Neural cell (in vitro differentiated cells): ENCODE data around the gene PLSCR3. TPM values are rescaled to one million over a fixed set of nuclear protein-coding genes. Genes with fewer than 3 reads are reported as not detected.

Source experiments
- H2AFZ ChIP-seq: fragments of 200-600, 300-800 bp; sonication (generic), shearing (Covaris generic); 2 replicates; pipeline ENCODE4 v1.6.0; 2014; ENCODE audit warnings: low read depth, mild to moderate bottlenecking, antibody characterized with exemption, low read length, moderate library complexity
- H3F3A ChIP-seq: fragments of 200-600 bp; shearing (Covaris generic); 2 replicates; pipeline ENCODE4 v1.6.1; 2016; ENCODE audit warnings: mild to moderate bottlenecking, moderate library complexity, mixed read lengths, antibody characterized with exemption, low read length; ENCODE audit not compliant: insufficient read depth, poor library complexity, severe bottlenecking
- H3K27ac ChIP-seq: fragments of 200-600, 300-800 bp; sonication (generic), shearing (Covaris generic); 2 replicates; pipeline ENCODE4 v1.5.1; 2014; ENCODE audit warnings: mild to moderate bottlenecking, low read length, moderate library complexity
- H3K27me3 ChIP-seq: fragments of 300-800, 200-600 bp; sonication (generic), shearing (Covaris generic); 2 replicates; pipeline ENCODE4 v1.6.0; 2014; ENCODE audit warnings: mild to moderate bottlenecking, low read depth, low read length, moderate library complexity; ENCODE audit not compliant: insufficient read depth
- H3K36me3 ChIP-seq: fragments of 300-800, 200-600 bp; sonication (generic), shearing (Covaris generic); 2 replicates; pipeline ENCODE4 v1.5.1; 2014; ENCODE audit warnings: mild to moderate bottlenecking, antibody characterized with exemption, low read length, moderate library complexity; ENCODE audit not compliant: insufficient read depth
- H3K4me2 ChIP-seq: fragments of 300-800, 200-600 bp; sonication (generic), shearing (Covaris generic); 2 replicates; pipeline ENCODE4 v1.6.0; 2014; ENCODE audit warnings: mild to moderate bottlenecking, low read length
- H3K4me3 ChIP-seq: fragments of 300-800, 200-600 bp; sonication (generic), shearing (Covaris generic); 2 replicates; pipeline ENCODE4 v1.5.1; 2014; ENCODE audit warnings: mild to moderate bottlenecking, low read length, moderate library complexity
- H3K79me2 ChIP-seq: fragments of 200-600 bp; shearing (Covaris generic); replicated peaks from 2 replicates; pipeline ENCODE4 v1.6.0; 2014; ENCODE audit warnings: mild to moderate bottlenecking, low read length, moderate library complexity; ENCODE audit not compliant: insufficient read depth
- H3K9ac ChIP-seq: fragments of 300-800, 200-600 bp; sonication (generic), shearing (Covaris generic); 2 replicates; pipeline ENCODE4 v1.6.1; 2016; ENCODE audit warnings: mild to moderate bottlenecking, low read length, mixed read lengths
- H3K9me2 ChIP-seq: fragments of 200-600 bp; shearing (Covaris generic); 2 replicates; pipeline ENCODE4 v1.6.1; 2016; ENCODE audit warnings: mild to moderate bottlenecking, low read length, mixed read lengths; ENCODE audit not compliant: insufficient read depth
- H3K9me3 ChIP-seq: fragments of 200-600, 300-800 bp; sonication (generic), shearing (Covaris generic); 2 replicates; pipeline ENCODE4 v1.6.1; 2016; ENCODE audit warnings: mild to moderate bottlenecking, mixed run types, low read length, moderate library complexity, mixed read lengths
- H4K20me1 ChIP-seq: fragments of 200-600 bp; shearing (Covaris generic); 2 replicates; pipeline ENCODE4 v1.6.1; 2016; ENCODE audit warnings: mild to moderate bottlenecking, mixed run types; ENCODE audit not compliant: insufficient read depth
- EP300 ChIP-seq: fragments of 450-650 bp; conservative IDR thresholded peaks from 2 replicates; pipeline ENCODE4 v1.6.1; 2014; ENCODE audit warnings: antibody characterized with exemption, mild to moderate bottlenecking, moderate library complexity; ENCODE audit not compliant: poor library complexity, severe bottlenecking
- EZH2 ChIP-seq: fragments of 200-600, 300-800 bp; shearing (Covaris generic), sonication (generic); IDR thresholded peaks from 2 replicates; pipeline ENCODE4 v1.6.1; 2014; ENCODE audit warnings: antibody characterized with exemption, low read length, borderline replicate concordance, mild to moderate bottlenecking; ENCODE audit not compliant: insufficient read depth, poor library complexity, severe bottlenecking
- MXI1 ChIP-seq: fragments of 450-650 bp; conservative IDR thresholded peaks from 2 replicates; pipeline ENCODE4 v1.6.1; 2014; ENCODE audit warnings: antibody characterized with exemption, mild to moderate bottlenecking; ENCODE audit not compliant: poor library complexity, severe bottlenecking
- POLR2AphosphoS5 ChIP-seq: IDR thresholded peaks from 2 replicates; pipeline ENCODE4 v1.6.1; 2012
- RAD21 ChIP-seq: fragments of 450-650 bp; conservative IDR thresholded peaks from 2 replicates; pipeline ENCODE4 v1.6.1; 2014; ENCODE audit warnings: antibody characterized with exemption, mild to moderate bottlenecking, moderate library complexity
- SMC3 ChIP-seq: fragments of 450-650 bp; conservative IDR thresholded peaks from 2 replicates; pipeline ENCODE4 v1.6.1; 2014; ENCODE audit warnings: antibody characterized with exemption, mild to moderate bottlenecking, moderate library complexity; ENCODE audit not compliant: poor library complexity
- TAF1 ChIP-seq: IDR thresholded peaks from 2 replicates; pipeline ENCODE4 v1.6.1; 2012; ENCODE audit warnings: low read depth
- polyA plus RNA-seq: library from polyadenylated mRNA; depleted of rRNA; stranded (reverse); fragments of >200 nt; gene quantifications from 2 replicates; pipeline ENCODE4 v1.2.3, GENCODE V29; 2014
- TF ChIP-seq, protein P1 (sequence below): fragments of 450-650 bp; IDR thresholded peaks from 2 replicates; pipeline ENCODE4 v1.5.1; 2014; ENCODE audit warnings: antibody characterized with exemption, mild to moderate bottlenecking, moderate library complexity; ENCODE audit not compliant: poor library complexity, severe bottlenecking
- TF ChIP-seq, protein P2 (sequence below): IDR thresholded peaks from 2 replicates; pipeline ENCODE4 v1.6.1; 2012; ENCODE audit warnings: borderline replicate concordance

The PLSCR3 gene
- polyA plus RNA-seq, 1 donor from 2014 or later, result 15.9 TPM

DNA sequence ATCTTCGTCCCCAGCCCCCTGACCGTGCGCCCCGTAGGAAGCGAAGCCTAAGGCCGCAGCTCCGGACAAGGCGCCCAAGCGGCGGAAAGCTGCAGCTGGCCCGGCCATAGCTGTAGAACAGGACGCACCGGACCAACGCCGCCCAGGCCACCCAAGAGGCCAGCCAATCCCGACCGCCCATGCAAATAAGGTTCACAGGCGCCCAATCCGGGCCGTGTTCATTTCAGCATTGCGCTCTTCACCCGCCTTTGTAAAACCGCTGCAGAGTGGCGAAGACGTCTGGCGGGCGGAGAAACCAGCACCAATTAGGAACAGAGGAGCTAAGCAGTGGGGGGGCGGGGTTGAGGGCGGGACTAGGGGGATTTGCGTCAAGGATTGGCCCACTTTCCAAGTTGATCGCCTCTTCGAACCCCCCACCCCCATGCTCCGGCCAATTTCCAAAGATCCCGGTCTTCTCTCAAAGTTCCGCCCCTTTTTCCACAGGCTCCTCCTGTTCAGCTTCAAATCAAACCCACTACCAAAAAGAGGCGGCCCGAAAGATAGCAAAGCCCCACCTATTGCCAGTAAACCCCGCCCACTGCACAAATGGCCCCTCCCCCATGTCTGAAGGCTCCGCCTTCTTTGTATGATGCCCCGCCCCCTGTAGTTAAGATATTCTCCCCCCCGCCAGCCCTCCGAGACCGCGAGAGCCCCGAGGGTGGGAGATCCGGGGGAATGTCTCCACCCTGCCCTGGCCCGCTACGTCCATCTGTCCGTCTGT, 9.8 kb upstream of the PLSCR3 start, which contains the start of gene TMEM256:
Gene TMEM256, minus strand, starts transcription at position 121 of the 760 bp plus-strand sequence. Its CDS starts 13 bp downstream, at position 108.
- peak within 1 kb of the TSS; percentile 86 for H3K4me2 ChIP-seq
- H3K79me2 ChIP-seq, result peaks cover 32% of the 10 kb centered on the region

DNA sequence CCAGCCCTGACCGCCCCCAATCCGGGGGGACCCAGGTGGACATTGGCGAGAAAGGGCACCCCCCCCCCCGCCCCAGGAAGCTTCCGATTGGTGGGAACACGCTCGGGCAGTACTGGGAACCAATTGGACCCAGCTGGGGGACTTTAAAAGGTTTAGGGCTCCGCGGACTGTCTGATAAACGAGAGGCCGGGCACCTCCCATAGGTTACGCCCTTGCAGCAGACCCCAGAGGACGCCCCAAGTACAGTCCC, 9.3 kb upstream of the PLSCR3 start:
- peaks cover 2% of the 10 kb centered on the region for H4K20me1 ChIP-seq
- peaks cover 5% of the 10 kb centered on the region for H3F3A ChIP-seq
- H3K9ac ChIP-seq, result peak overlapping the region; percentile 98
- H3K36me3 ChIP-seq, result no peaks in the 10 kb centered on the region
- H3K27me3 ChIP-seq, result no peaks in the 10 kb centered on the region
- TF ChIP-seq, protein P1, sequence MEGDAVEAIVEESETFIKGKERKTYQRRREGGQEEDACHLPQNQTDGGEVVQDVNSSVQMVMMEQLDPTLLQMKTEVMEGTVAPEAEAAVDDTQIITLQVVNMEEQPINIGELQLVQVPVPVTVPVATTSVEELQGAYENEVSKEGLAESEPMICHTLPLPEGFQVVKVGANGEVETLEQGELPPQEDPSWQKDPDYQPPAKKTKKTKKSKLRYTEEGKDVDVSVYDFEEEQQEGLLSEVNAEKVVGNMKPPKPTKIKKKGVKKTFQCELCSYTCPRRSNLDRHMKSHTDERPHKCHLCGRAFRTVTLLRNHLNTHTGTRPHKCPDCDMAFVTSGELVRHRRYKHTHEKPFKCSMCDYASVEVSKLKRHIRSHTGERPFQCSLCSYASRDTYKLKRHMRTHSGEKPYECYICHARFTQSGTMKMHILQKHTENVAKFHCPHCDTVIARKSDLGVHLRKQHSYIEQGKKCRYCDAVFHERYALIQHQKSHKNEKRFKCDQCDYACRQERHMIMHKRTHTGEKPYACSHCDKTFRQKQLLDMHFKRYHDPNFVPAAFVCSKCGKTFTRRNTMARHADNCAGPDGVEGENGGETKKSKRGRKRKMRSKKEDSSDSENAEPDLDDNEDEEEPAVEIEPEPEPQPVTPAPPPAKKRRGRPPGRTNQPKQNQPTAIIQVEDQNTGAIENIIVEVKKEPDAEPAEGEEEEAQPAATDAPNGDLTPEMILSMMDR, result no peak
- no peak for TF ChIP-seq MXI1
- no peak for TF ChIP-seq RAD21
- TF ChIP-seq POLR2AphosphoS5, result no peak
- no peak for TF ChIP-seq TAF1
- no peak for TF ChIP-seq EP300
- TF ChIP-seq, protein P2, sequence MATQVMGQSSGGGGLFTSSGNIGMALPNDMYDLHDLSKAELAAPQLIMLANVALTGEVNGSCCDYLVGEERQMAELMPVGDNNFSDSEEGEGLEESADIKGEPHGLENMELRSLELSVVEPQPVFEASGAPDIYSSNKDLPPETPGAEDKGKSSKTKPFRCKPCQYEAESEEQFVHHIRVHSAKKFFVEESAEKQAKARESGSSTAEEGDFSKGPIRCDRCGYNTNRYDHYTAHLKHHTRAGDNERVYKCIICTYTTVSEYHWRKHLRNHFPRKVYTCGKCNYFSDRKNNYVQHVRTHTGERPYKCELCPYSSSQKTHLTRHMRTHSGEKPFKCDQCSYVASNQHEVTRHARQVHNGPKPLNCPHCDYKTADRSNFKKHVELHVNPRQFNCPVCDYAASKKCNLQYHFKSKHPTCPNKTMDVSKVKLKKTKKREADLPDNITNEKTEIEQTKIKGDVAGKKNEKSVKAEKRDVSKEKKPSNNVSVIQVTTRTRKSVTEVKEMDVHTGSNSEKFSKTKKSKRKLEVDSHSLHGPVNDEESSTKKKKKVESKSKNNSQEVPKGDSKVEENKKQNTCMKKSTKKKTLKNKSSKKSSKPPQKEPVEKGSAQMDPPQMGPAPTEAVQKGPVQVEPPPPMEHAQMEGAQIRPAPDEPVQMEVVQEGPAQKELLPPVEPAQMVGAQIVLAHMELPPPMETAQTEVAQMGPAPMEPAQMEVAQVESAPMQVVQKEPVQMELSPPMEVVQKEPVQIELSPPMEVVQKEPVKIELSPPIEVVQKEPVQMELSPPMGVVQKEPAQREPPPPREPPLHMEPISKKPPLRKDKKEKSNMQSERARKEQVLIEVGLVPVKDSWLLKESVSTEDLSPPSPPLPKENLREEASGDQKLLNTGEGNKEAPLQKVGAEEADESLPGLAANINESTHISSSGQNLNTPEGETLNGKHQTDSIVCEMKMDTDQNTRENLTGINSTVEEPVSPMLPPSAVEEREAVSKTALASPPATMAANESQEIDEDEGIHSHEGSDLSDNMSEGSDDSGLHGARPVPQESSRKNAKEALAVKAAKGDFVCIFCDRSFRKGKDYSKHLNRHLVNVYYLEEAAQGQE, result no peak
- TF ChIP-seq SMC3, result no peak
- no peak for TF ChIP-seq EZH2
- peaks cover 32% of the 10 kb centered on the region for H3K79me2 ChIP-seq
- peak overlapping the region; percentile 76 for H2AFZ ChIP-seq
- peak overlapping the region; percentile 86 for H3K4me2 ChIP-seq
- peak overlapping the region; percentile 98 for H3K27ac ChIP-seq
- no peaks in the 10 kb centered on the region for H3K9me2 ChIP-seq
- H3K4me3 ChIP-seq, result peak overlapping the region; percentile 88
- no peaks in the 10 kb centered on the region for H3K9me3 ChIP-seq

More for the DNA sequence above, 9.8 kb upstream of the PLSCR3 start, which contains the start of gene TMEM256:
- H2AFZ ChIP-seq, result peak within 1 kb of the TSS; percentile 76
- no peaks in the 10 kb centered on the region for H3K9me3 ChIP-seq
- peaks cover 5% of the 10 kb centered on the region for H3F3A ChIP-seq
- H3K4me3 ChIP-seq, result peak within 1 kb of the TSS; percentile 88
- TF ChIP-seq, protein P1, result peak; percentile 37
- TF ChIP-seq TAF1 (peak; percentile 51), EP300 (no peak), MXI1 (peak; percentile 49), POLR2AphosphoS5 (peak; percentile 91), EZH2 (no peak), SMC3 (no peak), RAD21 (no peak)
- TF ChIP-seq, protein P2, result peak; percentile 40
- peaks cover 2% of the 10 kb centered on the region for H4K20me1 ChIP-seq
- no peaks in the 10 kb centered on the region for H3K27me3 ChIP-seq
- peak within 1 kb of the TSS; percentile 98 for H3K27ac ChIP-seq
- no peaks in the 10 kb centered on the region for H3K36me3 ChIP-seq
- H3K9me2 ChIP-seq, result no peaks in the 10 kb centered on the region
- H3K9ac ChIP-seq, result peak within 1 kb of the TSS; percentile 98
